ENCODE results near the gene RASGEF1C.
"Not testable (repeated sequence)": the region's sequence is repeated elsewhere in the genome, so short reads cannot be mapped to it uniquely, and the experiment has no call there.

The RASGEF1C gene

DNA sequence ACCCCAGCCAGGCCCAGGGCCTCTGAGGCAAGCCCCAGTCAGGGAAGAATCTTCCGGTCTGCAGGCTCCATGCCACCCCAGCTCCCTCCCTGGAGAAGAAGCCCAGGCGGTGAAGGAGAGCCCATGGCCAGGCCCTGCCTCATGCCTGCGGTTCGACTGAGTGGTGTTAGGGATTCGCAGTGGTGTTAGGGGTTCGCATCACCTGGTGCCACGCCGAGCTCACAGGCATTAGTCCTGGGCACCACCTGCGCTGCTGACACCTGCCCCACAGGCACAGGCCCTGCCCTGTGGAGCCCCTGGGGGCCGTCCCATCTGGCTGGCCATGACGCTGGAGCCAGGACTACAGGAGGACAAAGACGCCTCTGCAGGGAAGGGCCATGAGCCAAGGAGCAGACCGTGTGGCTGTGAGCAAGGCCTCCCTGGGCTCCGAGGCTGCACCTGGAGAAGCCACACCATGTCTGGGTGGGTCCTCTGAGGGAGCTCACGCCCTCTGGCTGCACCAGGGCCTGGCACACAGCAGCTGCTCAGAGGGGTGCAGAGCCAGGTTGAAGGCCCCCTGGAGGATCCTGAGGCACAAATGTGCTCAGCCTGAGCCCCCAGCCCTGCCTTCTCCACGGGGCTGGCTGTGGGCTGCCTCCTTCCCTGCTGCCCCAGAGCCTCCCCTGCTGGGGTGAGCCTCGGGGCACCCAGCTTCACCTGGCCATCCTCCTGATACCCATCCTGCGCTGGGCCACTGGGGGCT, 109.8 kb downstream of the RASGEF1C start:
- DNase-seq, result no peak

DNA sequence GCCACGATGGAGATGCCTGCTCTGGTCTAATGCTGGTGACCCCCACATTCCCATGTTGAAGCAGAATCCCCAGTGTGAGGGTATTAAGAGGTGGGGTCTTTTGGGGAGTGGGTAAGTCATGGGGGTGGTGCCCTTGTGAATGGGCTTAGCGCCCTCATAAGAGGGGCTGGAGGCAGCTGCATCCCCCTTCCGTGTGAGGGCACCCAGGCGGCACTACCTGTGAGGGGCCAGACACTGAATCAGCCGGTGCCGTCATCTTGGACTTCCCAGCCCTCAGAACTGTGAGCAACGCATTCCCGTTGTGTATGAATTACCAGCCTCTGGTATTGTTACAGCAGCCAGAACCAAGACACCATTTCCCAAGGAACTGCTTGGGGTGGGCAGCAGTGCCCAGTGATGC, 110.5 kb downstream of the RASGEF1C start:
- no peak for DNase-seq

DNA sequence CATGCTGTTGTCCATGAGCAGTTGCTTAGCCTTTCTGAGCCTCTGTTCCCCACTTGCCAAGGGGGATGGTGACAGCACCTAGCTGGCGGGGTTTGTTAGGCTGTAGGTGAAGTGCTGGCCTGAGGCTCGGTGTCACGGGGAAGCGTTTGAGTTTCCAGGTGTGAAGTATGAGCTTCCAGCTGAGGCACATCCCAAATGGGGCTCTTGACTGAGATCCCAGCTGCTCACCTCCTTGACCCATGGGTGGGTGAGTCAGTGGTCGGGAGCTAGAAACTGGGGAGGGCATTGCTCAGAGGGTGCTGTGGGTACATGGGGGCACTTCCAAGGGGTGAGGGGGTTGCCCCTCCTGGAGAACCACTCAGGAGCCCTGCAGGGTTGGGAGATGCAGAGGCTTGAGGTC, 111.1 kb downstream of the RASGEF1C start:
- no peak for DNase-seq

DNA sequence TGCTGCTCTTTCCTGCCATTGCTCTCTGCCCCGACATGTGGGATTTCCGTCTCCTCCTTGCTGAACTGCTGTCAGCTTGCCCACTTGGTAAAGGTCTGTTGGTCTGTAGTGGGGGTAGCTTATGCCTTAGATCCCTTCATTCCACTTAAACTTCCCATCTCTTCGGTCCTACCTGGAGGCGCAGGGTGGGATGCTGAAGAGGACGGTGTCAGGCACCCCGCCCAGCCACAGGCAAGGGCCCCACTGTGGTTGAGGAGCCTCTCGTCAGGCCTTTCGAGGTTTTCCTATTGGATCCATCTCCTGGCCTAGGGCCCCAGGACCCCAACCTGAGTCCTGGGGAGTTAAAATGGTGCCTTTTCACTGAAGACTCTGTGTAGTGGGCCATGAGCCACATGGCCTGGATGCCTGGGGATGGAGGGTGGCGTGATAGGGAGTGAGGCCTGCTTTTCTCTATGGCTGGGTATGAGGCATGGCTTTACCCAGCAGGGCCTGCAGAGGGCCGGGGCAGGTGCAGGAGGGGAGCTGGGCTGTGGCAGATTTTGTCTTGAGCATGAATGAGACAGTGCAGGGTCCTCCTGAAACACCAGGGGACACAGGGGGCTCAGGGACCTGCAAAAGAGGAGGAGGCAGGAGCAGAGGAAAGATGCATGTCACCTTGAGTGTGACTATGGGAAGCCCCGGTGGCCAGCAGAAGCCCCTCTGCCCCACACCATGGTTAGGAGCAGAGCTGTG, 111.7 kb downstream of the RASGEF1C start:
- DNase-seq, result no peak

DNA sequence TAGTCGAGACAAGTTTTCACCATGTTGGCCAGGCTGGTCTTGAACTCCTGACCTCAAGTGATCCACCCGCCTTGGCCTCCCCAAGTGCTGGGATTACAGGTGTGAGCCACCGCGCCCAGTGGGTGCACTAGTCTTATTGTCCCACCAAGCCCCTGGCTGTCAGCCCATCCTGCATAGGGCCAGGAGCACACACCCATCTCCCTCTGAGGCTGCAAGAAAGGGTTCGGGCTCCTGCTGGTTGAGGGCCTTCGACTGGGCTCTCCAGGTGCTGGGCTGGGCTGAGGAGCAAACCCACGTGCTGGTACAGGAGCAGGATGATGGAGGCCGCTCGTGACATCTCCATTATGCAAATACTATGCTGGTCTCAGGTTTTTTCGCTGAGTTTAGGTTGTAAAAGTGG, 112.4 kb downstream of the RASGEF1C start:
- no peak for DNase-seq

DNA sequence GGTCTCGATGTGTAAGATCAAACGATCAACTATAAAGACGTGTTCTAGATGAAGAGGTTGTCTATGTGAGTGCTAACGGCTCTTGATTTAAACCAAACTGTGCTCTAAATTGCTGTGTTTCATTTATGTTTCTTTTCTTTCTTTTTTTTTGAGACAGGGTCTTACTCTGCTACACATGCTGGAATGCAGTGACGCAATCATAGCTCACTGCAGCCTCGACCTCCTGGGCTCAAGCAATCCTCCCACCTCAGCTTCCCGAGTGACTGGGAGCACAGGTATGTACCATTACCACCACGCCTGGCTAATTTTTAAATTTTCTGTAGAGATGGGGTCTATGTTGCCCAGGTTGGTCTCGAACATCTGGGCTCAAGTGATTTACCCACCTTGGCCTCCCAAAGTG, 113.5 kb downstream of the RASGEF1C start:
- DNase-seq, result no peak

DNA sequence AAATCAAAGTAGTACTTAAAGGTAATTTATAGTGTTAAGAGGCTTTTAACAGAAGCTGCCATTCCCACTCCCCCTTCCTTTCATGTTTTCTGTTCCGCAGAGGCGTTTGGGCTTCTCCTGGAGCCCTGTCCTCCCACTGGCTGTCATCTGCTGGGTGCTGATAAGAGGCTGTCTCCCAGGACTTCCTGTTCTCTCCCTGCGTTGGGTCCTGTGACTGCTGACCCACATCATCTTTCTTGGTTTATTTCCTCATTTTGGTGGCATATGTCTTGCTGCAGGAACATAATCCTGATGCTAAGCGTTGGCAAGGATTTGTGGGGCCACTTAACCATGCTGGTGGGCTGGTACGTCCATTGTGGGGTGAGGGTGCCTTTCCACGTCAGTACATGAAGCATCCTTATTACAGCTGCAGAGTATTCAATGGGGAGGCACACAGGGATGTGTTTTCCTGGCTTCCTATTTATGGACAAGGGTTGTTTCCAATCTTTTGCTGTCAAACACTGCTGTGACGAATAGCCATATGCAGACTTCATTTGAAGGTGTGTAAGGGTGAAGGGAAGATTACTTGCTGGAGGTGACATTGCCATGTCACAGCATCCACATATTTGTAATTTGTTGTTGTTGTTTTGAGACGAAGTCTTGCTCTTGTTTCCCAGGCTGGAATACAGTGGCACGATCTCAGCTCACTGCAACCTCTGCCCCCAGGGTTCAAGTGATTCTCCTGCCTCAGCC, 115.2 kb downstream of the RASGEF1C start:
- no peak for DNase-seq

DNA sequence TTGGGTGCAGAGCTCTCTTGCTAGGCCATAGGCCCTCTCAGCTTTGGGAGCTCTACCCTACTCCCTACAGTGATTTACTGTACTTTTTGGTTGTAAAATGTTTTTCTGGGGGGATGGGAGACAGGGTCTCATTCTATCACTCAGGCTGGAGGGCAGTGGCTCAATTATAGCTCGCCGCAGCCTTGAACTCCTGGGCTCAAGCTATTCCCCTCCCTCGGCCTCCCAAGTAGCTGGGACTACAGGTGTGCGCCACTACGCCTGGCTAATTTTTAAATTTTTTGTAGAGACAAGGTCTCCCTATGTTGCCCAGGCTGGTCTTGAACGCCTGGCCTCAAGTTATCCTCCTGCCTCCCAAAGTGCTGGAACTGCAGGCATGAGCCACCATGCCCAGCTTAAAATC, 115.8 kb downstream of the RASGEF1C start:
- no peak for DNase-seq

DNA sequence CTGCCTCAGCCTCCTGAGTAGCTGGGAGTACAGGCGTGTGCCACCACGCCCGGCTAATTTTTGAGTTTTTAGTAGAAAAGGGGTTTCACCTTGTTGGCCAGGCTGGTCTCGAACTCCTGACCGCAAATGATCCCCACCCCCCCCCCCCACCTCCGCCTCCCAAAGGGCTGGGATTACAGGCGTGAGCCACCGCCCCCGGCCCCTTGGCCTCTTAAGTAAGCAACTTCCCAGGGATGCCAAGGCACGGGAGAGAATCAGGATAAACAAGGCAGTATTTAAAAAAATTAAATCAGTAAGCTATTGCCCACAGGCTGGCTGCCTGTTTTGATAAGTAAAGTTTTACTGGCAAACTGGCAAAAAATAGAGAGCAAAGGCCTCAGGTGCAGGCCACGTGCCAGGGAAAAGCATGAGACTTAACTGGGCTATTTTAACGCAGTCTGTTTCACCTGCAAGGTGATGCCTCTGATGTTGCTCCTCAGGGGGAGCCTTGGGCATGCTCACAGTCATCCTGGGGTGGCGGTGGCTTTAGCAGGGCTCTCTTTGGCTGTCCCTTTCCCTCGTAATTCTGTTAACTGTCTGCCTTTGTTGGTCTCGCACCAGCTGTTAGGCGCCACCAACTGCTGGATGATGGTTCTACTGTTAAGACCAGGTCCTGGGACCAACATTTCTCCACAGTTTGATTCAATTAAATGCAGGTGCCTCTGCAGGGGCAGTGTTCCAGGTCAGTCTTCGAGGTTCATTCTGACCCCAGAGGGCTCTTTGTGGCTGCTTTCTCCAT, 118.1 kb downstream of the RASGEF1C start:
- DNase-seq, result peak; percentile 32

DNA sequence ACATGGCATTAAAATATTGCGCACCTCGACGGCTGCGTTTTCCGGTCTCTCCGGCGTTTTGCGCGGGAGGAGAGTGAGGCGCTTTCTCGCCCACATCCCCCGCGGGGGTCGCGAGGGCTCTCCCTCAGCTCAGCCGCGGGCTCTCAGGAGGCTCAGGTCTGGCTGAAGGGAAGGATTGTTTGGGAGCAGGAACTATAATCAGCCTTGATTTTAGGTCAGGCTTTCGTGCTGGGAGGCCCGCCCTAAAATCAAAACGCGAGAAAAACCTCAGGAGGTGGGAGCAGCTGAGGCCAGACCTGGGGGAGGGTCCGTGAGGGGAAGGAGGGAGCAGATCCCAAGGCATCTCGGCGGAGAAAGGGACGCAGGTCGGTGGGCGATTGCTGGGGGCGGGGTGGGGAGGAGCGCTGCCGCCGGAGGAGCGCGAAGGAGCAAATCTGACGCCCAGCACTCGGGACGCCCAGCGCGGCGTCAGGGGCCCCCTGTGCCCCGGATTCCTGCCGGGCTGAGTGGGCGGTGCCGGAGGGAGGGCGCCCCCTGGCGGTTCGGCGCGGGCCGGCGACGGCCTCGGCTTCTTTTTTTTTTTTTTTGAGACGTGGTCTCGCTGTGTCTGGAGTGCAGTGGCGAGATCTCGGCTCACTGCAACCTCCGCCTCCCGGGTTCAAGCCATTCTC, 118.8 kb downstream of the RASGEF1C start:
- peak; percentile 44 for DNase-seq

DNA sequence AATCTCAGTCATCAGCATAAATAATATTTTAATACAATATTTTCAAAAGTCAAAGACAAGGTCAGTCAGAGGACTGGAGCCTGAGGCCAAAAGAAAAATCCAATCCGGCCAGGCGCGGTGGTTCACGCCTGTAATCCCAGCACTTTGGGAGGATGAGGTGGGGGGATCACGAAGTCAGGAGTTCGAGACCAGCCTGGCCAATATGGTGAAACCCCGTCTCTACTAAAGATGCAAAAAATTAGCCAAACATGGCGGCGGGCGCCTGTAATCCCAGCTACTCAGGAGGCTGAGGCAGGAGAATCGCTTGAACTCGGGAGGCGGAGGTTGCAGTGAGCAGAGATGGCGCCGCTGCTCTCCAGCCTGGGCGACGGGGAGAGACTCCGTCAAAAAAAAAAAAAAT, 119.4 kb downstream of the RASGEF1C start:
- DNase-seq, result not testable (repeated sequence)

DNA sequence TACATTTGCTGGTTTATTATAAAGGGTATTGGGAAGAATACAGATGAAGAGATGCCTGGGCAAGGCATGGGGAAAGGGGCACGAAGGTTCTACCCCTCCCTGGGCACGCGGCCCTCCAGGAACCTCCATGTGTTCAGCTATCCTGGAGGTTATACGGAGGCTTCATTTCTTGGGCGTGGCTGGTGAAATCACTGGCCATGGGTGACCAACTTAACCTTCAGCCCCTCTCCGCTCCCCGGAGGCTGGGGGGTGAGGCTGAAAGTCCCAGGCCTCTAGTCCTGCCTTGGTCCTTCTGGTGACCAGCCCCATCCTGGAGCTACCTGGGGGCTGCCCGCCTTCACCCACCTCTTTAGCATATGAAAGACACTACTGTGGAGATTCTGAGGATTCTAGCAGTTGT, 120.5 kb downstream of the RASGEF1C start:
- no peak for DNase-seq

DNA sequence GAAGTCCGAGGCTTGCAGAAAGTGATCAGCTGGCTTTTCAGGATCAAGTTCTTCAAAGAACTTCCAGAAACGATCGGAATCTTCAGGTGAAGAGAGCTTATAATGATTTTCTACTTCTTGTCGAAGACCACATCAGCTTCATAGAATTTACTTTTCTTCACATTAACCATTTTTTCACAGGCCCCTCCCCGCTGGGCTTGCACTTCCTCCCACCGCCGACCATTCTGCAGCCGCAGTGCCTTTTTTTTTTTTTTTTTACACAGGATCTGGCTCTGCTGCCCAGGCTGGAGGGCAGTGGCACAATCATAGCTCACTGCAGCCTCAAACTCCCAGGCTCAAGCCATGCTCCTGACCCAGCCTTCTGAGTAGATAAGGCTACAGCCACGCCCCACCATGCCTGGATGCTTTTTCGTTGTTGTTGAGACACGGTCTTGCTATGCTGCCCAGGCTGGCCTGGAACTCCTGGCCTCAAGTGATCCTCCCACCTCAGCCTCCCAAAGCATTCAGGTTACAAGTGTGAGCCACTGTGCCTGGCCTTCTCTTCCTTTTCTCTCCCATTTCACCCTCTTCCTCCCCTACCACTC, 122.1 kb downstream of the RASGEF1C start:
- DNase-seq, result no peak

DNA sequence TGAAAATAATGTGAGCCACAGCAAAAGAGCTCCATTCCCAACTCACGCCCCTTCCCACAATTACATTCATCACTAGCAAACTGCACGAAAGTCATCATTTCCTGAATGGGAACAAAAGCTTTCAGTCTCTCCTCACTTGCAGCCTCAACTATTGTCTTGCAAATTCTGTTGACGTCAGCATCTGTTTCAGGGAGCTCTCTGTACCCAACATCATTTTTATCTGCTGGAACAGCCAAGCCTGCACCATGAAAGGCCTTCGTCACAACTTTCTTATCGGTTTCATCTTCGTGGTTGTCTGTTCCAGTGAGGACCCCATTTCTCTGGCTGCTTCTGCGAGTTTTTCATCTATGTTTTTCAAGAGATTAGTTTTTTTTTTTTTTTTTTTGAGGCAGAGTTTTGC, 123.2 kb downstream of the RASGEF1C start:
- DNase-seq, result peak; percentile 13

DNA sequence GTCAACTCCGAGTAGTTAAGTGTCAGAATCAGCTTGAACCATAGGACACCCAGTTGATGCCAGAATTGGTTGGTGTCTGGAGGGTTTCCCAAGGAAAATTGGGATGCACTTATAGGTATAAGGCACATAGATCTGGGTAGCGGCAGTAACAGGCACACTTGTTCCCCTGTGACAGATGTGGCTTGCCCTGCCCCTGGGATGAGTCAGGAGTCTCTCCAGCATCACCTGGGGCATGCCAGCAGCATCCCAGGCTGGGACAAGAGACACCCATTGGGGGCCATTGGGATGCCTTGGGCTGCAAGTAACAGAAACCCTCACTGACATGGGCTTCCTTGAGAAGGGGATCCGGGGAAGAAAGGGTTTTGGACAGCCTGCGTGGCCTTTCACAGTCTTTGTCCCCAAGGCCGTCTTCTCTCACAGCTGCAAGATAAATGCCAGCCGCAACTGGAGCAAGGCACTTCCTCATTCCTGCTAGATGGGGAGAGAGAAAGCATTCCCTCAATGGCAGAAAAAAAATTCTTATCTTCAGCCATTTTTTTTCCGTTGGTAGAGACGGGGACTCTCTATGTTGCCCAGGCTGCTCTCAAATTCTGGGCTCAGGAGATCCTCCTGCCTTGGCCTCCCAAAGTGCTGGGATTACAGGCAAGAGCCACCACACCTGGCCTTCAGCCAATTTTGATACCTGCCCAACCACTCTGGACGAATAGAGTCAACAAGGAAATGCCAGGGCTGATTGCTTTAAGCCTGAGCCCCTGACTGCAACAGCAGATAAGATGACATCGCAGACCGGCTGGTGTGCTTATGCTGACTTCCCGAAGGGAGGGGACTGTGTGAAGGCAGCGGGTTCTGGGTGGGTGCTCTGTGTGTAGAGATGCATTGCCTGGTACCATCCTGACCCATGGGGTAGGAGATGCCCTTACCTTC, 124.1 kb downstream of the RASGEF1C start:
- DNase-seq, result peak; percentile 94

DNA sequence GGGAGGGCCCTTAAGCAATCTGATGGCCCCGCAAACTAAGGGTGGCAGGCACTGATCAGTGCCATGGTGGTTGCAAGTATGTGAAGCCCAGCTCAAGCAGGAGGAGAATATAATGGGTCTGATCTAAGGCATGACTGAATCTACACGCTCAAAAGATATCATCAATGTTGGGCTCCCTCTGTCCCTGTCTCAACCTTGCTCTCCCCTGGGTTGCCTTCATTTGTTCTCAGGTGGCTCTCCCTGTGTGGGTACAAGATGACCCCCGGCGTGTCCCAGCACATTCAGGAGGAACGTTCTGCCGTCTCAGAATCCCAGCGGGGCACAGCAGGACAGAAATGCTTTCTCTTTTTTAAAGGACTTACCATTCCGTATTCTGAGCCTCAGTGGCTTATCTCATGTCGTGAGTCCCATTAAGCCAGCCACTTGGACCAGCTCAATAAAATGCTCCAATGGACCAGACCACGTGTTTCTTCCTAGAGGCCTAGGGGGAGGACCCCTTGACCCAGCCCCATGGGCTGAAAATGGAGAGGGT, 125.4 kb downstream of the RASGEF1C start:
- no peak for DNase-seq

DNA sequence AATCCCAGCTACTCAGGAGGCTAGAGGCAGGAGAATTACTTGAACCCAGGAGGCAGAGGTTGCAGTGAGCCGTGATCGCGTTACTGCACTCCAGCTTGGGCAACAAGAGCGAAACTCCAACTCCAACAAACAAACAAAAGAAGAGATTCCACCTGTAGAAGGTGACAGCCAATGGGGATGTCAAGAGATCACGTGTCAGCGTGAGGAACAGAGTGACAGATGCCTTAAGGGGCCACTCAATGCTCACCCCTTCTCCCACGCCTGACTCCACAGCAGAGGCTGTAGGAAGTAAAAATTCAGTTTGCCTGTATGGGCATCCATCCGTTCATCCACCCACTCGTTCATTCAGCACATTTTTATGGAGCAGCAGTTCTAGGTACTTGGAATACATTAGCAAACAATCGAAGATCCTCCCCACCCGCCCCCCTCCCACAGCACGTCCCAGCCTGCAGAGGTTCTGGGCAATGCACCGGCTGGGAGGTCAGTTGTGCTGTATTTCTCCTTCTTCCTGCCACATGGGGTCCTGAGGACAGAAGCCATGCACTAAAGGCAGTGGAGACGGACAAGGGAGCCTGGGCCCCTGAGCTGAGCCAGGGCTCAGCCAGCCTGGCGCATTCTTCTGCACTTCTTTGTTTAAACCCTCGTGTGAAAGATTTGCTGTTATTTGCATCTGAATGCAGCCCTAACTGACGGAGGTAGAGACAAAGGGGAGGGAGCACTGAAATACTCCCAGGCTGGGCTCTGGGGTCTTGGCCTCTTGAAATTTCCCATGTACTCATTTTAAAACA, 126.2 kb downstream of the RASGEF1C start:
- no peak for DNase-seq

DNA sequence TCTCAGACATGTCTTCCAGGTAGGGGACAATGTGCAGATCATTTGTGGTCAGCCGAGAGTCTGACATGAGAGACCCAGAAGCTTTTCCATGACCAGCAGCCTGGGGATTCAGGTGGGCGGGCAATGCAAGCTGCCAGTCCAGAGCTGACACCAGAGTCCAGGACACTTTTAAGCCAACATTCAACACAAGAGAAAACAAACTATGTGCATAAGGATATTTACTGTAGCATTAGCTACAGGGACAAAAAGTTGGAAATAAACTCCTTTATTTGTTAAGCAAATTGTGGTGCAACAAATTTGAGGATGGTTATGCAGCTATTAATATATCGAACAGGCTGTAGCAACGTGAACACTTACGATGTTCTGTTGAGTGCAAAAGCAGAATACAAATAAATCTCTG, 127.5 kb downstream of the RASGEF1C start:
- no peak for DNase-seq

DNA sequence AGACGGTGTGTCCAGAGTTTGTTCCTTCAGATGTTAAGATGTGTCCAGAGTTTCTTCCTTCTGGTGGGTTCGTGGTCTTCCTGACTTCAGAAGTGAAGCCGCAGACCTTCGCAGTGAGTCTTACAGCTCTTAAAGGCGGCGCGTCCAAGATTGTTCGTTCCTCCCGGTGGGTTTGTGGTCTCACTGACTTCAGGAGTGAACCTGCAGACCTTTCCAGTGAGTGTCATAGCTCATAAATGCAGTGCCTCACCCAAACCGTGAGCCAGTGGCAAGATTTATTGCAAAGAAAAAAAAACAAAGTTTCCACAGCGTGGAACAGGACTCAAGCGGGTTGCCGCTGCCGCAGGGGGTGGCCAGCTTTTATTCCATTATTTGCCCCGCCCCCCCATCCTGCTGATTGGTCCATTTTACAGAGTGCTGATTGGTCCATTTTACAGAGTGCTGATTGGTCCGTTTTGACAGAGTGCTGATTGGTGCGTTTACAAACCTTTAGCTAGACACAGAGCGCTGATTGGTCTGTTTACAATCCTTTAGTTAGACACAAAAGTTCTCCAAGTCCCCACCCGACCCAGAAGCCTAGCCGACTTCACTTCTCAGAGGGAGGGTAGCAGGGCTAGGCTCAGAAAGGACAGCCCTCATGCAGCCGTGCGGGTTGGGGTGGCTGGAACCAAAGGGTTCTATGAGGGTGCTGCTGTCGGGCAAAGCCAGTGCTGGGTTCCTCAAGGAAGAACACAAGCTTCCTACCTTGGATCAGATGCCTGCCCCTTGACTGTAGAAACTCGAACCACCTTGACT, 128.3 kb downstream of the RASGEF1C start:
- no peak for DNase-seq

All from NCI-H345 (cell line).